Hippocampal formation (tissue), 2 donors: ENCODE data around the gene NEURL2.
"Not testable (repeated sequence)": the region's sequence is repeated elsewhere in the genome, so short reads cannot be mapped to it uniquely, and the experiment has no call there.

Source experiments
- DNase-seq, 2 donors: peaks; one replicate each; lab custom pipeline; 2025; lab: John Stamatoyannopoulos, UW

Gene NEURL2

GRCh38 chr20:45920462-45921336, 29.7 kb upstream of the NEURL2 start:
- DNase-seq: no peak

DNA sequence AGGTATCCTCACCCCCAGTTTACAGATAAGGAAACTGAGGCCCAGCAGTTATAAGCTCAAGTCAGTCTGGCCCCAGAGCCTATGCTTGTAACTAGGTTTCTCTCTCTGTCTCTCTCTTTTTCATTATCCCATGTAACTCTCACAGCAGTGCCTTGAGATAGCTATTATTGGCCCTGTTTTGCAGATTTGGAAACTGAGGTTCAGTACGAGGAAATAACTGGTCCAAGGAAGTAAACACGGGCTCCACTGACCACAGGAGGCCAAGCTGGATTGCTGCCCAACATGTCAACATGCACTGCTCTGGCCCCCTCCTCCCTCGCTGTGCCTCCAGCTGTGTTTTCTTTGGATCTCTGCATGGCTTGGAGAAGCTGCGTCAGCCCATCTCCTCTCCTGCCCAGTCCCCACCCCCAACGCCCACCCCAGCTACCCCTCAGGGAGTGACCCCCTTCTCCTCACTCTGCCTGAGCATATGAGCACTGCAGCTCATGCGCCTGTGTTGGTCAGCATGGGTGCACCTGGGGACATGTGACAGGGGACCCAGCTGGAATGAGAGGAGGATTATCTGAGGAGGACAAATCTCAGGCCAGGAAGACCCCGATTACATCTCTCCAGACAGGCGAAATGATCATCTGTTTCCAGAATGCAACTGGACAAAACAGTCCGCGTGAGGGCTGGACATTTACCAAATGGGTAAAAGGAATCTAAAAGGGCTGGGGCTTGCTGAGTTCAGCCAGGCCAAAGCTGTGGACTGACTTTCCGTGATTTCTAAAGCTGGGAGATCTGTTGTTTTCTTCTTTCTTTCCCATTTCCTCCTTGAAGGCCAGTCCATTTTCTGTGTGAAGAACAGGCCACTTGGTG, 28.8 kb upstream of the NEURL2 start:
- DNase-seq: no peak

- DNase-seq: no peak
Measured at GRCh38 chr20:45918779-45919537, 27.9 kb upstream of the NEURL2 start.

- no peak for DNase-seq
Measured at GRCh38 chr20:45918182-45918737, 27.3 kb upstream of the NEURL2 start.

DNA sequence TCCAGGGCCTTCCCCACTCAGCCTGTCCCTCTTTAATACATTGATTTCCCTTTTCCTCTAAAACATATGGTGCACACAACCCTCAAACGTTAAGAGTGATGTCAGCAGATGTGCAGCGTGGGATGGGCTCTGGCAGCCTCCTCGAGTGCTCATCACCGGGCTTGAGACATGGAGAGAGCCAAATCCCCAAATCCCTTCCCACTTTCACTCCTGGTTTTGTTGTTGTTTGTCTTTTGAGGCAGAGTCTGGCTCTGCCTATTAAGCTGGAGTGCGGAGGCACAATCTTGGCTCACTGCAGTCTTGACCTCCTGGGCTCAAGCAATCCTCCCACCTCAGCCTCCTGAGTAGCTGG, 26.8 kb upstream of the NEURL2 start:
- DNase-seq: peak in 1 of 2 donors; percentile 7

DNA sequence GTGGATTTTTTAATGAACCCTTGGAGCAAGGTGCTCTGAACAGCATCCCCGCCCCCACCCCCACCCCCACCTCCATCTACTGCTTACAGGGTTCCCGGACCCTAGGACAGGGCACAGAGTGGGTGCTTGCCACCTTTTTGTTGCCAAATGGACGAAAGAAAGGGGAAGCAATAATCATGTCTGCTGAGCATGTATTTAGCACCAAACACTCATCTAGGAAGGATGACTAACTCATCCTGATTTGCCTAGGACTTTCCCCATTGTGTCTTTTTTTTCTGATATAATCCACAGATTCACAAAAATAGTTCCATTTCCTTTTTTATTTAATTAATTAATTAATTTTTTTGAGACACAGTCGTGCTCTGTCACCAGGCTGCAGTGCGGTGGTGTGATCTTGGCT, 22.1 kb upstream of the NEURL2 start:
- DNase-seq: no peak

DNA sequence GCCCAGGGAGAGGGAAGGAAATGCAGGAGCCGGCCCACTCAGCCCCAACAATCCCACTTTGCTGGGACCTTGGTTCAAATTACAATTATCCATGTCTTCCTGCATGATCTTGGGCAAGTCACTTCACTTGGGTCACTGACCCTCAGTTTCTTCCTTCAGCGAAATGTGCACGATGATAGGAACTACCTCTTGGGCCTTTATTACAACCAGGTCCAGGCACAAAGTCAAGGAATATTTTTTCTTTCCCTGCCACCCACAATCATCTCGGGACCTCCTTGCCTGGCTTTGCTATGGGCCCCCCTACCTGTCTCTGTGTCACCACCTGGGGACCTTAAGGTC, 21.3 kb upstream of the NEURL2 start:
- no peak for DNase-seq

GRCh38 chr20:45911486-45912343, 20.7 kb upstream of the NEURL2 start, which contains the start of gene PLTP:
PLTP (minus strand) TSS chr20:45912155; CDS start chr20:45911452, 703 bp downstream.
- DNase-seq: peak in 1 of 2 donors; percentile 60

- DNase-seq: peak; percentile 51 to 76
Measured at GRCh38 chr20:45910670-45911485, 19.9 kb upstream of the NEURL2 start.

- DNase-seq: no peak
Measured at GRCh38 chr20:45909817-45910669, 19.0 kb upstream of the NEURL2 start.

GRCh38 chr20:45909336-45909808, 18.4 kb upstream of the NEURL2 start:
- no peak for DNase-seq

DNA sequence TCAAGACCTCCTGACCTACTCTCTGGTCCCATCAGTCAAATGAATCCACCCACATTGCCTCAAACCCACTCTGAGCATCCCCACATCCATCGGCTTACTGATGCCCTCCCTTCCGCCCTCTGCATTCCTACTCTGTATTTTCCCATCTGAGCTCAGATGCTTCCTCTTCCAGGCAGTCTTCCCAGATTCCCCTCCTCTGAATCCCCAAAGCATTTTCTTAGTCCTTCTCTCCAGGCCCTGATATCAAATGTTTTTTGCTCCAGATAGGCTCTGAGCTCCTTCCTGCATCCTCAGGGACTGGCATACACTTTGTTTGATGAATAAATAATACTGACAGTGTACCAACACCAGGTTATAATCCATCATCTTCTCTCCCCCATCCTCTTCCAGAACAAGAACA, 17.1 kb upstream of the NEURL2 start:
- DNase-seq: no peak

DNA sequence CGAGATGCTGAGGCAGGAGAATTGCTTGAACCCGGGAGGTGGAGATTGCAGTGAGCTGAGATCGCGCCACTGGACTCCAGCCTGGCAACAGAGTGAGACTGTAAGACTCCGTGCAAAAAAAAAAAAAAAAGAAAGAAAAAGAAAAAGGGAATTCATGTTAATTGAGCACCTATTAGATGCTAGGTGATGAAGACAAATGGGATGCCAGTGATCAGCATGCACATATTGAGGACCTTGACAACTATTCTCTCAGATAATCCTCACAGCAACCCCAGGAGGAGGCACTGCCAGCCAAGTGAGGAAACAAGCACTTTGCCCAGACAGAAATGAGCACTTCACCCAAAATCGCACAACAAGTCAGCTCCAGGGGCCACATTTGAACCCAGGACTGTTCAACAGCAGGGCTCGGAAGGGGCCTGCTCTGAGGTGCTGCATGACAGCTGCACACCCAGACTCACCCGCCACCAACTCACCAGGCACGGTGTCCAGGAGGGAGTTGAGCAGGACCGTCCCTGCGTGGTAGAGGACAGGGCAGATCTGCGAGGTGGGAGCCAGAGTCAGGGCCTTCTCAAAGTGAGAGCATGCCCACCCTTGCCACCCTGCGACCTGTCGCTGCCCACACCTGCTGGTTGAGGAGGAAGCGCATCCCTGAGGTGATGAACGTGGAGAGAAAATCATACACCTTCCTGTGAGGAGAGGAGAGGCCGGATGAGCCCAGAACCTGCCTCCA, 16.4 kb upstream of the NEURL2 start:
- DNase-seq: no peak

GRCh38 chr20:45905505-45906079, 14.6 kb upstream of the NEURL2 start:
- no peak for DNase-seq

GRCh38 chr20:45904583-45905504, 13.8 kb upstream of the NEURL2 start:
- DNase-seq: no peak

GRCh38 chr20:45902199-45902701, 11.2 kb upstream of the NEURL2 start:
- no peak for DNase-seq

DNA sequence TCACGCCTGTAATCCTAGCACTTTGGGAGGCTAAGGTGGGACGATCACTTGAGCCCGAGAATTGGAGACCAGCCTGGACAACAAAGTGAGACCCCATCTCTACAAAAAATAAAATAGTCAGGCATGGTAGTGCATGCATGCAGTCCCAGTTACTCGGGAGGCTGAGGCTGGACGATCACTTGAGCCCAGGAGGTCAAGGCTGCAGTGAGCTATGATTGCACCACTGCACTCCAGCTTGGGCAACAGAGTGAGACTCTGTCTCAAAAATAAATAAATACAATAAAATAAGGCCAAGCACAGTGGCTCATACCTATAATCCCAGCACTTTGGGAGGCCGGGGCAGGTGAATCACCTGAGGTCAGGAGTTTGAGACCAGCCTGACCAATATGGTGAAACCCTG, 10.3 kb upstream of the NEURL2 start:
- DNase-seq: not testable (repeated sequence)
